GM06990 (cell line): ENCODE results near the gene PIANP.

Experiments
- DNase-seq: peaks from one replicate; pipeline ENCODE4 v3.0.0-alpha.2; 2011; ENCODE audit not compliant: insufficient read length; ENCODE audit errors: extremely low read depth
- H3K27me3 ChIP-seq: replicated peaks from 2 replicates; pipeline ENCODE4 v1.6.0; 2011; ENCODE audit warnings: low read length; ENCODE audit not compliant: control insufficient read depth, insufficient read depth
- H3K36me3 ChIP-seq: 2 replicates; pipeline ENCODE4 v1.5.1; 2011; ENCODE audit warnings: low read length; ENCODE audit not compliant: control insufficient read depth, insufficient read depth
- H3K4me3 ChIP-seq: replicated peaks from 2 replicates; pipeline ENCODE4 v1.5.1; 2011; ENCODE audit warnings: low read depth, mild to moderate bottlenecking, control low read depth, low read length
- CTCF ChIP-seq: IDR thresholded peaks from 2 replicates; pipeline ENCODE4 v1.5.1; 2011; ENCODE audit warnings: low read length, control low read depth, mild to moderate bottlenecking, inconsistent platforms; ENCODE audit not compliant: insufficient read depth, poor library complexity, severe bottlenecking

PIANP gene

GRCh38 chr12:6698352-6699046 lies 2.1 kb downstream of the PIANP start:
- H3K36me3 ChIP-seq: no peaks in the 10 kb centered on the region
- no peak for TF ChIP-seq CTCF
- H3K4me3 ChIP-seq: no peak overlapping the region
- DNase-seq: no peak
- peaks cover 1% of the 10 kb centered on the region; the same call in 1 of the 2 replicates for H3K27me3 ChIP-seq

GRCh38 chr12:6697584-6698351 lies 2.8 kb downstream of the PIANP start:
- Histone ChIP-seq H3K4me3 (no peak overlapping the region), H3K36me3 (no peaks in the 10 kb centered on the region), H3K27me3 (peaks cover 1% of the 10 kb centered on the region; the same call in 1 of the 2 replicates)
- TF ChIP-seq CTCF: peak; percentile 71
- DNase-seq: no peak

- Histone ChIP-seq H3K36me3 (no peaks in the 10 kb centered on the region), H3K27me3 (peaks cover 1% of the 10 kb centered on the region; the same call in 1 of the 2 replicates), H3K4me3 (no peak overlapping the region)
- no peak for TF ChIP-seq CTCF
- DNase-seq: peak; percentile 63
Measured at GRCh38 chr12:6696690-6697583, 3.7 kb downstream of the PIANP start.

GRCh38 chr12:6695313-6696045 lies 5.1 kb downstream of the PIANP start:
- Histone ChIP-seq H3K4me3 (no peak overlapping the region), H3K27me3 (no peaks in the 10 kb centered on the region), H3K36me3 (no peaks in the 10 kb centered on the region)
- no peak for TF ChIP-seq CTCF
- DNase-seq: no peak

- Histone ChIP-seq H3K36me3 (no peaks in the 10 kb centered on the region), H3K27me3 (no peaks in the 10 kb centered on the region), H3K4me3 (no peak overlapping the region)
- DNase-seq: no peak
- TF ChIP-seq CTCF: no peak
Measured at GRCh38 chr12:6694701-6695100, 5.9 kb downstream of the PIANP start.
